ENCODE measurements around the gene LPP. TPM values are rescaled to one million over a fixed set of nuclear protein-coding genes. Genes with fewer than 3 reads are reported as not detected.

Gene LPP
- total RNA-seq, 1 donor from 2014 or later, result 210 TPM

DNA sequence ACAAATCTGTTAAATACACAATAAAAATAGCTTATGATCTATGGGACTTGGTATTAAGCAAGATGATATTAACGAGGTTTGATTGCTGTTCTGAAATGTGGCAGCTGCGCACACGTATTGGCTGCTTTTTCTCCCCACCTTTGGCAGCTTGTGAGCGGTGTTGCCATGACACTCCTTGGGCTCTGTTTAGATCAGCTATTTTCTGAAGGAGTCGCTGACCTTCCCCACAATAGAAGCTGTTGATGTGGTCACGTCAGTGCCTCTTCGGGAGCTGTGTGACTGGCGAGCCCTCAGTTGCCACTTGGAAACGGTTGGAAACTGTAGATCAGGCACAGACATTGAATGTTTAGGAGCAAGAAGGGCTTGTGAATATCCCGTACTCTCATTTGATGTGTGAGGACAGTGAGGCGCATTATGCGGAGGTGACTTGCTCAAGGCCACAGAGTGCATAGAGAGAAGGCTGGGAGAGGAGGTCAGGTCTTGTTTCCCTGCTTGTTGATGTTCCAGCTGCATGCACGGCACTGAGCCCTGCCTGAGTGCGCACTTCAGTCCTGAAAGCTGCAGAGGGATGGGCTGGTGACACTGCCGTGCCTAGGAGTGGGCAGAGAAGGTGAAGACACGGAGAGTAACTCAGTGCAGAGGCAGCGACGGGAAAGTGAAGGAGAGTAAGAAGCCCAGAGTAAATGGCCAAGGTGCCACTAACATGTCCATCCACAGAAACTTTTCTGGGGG lies 198.4 kb downstream of the LPP start:
- no peak for DNase-seq (ENCODE audit: low spot score)

GRCh38 chr3:188353426-188353825 lies 199.5 kb downstream of the LPP start:
- DNase-seq (ENCODE audit: low spot score), result no peak

DNA sequence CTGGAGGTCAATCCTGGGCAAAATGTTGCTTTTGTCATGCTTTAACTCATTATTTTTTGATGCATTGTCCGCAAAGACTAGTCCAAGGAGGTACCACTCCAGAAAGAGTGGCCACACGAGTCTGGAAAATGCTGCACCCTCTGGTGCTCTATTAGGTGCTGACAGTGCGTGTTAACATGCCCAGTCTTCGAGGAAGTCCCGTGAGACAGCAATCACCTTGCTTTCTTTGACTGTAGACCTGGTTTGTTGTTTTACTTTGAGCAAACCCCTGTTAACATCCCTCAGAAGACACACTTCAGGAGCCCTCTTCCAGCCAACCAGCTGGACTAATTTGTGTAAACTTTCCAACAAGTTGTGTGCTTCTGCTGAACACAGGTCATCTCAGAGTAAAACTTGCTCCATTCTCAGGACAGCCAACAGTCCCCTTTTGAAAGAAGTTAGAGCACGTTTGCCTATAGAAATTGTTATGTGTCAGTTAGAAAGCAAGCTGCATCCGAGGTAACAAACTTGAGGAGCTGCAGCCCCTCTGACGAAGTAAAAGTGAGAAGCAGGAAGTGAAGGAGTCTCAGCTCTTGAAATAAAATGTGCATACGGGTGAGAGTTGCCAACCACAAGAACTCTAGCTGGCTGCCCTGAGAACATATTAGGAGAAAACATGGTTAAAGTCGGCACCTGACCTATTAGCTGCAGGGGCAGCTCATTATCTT lies 205.0 kb downstream of the LPP start:
- DNase-seq (ENCODE audit: low spot score), result no peak

- DNase-seq (ENCODE audit: low spot score), result no peak
Observed at GRCh38 chr3:188360364-188360881, 206.5 kb downstream of the LPP start.

- no peak for DNase-seq (ENCODE audit: low spot score)
Observed at GRCh38 chr3:188361888-188362287, 207.9 kb downstream of the LPP start.

GRCh38 chr3:188362405-188362831 lies 208.5 kb downstream of the LPP start:
- DNase-seq (ENCODE audit: low spot score), result no peak

DNA sequence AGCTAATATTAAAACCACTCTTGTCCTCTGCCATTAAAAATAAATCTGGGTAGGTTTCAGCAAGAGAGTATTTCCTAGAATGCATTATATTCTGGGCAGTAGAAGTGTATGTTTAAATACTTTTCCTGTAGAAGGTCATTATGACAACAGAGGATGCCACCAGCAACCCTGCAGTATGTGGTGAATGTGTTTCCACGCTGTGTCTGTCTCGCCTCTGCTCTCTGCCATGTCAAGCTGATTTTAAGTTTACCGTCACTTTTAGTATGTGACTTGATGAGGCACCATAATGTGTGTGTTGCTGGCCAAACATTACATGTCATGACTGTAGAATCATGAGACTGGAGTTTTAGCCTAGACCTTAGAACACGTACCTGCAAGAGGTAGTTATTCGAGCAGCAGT lies 211.2 kb downstream of the LPP start:
- DNase-seq (ENCODE audit: low spot score), result no peak

GRCh38 chr3:188365988-188366698 lies 212.2 kb downstream of the LPP start:
- no peak for DNase-seq (ENCODE audit: low spot score)

DNA sequence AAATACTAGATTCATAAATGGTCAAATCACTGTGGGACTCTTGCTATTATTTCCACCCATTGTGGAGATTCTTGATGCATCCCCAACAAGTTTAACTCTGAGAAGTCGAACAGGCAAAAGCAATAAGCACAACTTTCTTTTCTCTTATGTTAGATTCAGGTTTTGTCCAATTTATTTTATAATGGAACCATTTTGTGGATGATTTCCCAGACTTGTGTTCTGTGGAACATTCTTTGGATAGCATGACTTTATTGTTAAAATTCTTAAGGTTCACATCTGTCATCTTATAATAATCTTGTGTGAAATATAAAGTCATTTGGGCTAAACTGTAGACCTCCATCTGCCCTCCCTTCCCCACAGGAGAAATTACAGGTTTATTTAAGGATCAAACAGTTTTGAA lies 213.7 kb downstream of the LPP start:
- no peak for DNase-seq (ENCODE audit: low spot score)

- DNase-seq (ENCODE audit: low spot score), result no peak
Observed at GRCh38 chr3:188369526-188369925, 215.6 kb downstream of the LPP start.

DNA sequence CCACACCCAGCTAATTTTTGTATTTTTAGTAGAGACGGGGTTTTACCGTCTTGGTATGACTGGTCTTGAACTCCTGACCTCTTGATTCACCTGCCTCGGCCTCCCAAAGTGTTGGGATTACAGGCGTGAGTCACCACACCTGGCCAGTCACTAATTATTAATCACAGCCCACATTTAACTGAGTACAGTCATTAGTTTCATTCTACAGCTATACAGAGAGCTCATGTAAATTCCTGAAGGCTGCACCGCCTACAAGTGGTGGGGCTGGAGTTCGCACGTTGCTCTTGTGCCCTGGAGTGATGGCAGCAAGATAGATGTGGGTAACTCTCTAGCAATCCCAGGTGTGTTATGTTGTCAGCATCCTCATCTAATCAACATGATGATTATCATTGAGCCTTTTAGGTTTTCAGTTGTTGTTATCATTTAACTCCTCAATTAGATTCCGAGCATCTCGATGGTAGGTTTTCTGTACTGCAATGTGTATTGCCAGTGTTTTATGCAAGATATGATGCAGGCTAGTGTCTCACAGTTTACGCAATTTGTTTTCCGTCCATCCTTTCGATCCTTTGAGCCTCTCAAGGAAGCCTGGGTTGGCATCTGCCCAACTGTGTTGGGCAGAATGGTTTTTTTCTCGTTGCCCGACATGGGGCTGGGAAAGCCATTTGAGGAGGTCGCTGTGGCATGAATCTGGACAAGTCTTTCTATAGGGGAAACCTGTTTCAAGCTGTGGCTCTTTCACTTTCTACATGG lies 216.3 kb downstream of the LPP start:
- DNase-seq (ENCODE audit: low spot score), result no peak

- DNase-seq (ENCODE audit: low spot score), result no peak
Observed at GRCh38 chr3:188378786-188379185, 224.8 kb downstream of the LPP start.

DNA sequence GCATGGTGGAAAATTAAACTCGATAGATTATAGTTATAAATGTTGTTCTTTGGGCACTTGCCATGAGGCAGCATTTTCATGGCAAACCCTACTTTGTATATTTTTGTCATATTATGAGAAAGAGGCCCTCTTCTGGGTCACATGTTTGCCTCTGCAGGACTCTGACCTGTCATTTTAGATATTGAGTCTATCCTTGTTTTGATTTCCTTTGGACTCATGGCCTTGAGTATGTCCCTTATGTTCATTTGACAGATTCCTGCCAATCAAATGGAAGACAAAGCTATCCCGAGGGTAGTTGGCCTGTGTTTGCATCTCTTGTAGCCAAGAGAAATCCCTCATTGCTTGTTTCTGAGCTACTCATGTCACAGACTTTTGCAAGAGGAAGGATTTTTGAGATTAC lies 226.3 kb downstream of the LPP start:
- no peak for DNase-seq (ENCODE audit: low spot score)

DNA sequence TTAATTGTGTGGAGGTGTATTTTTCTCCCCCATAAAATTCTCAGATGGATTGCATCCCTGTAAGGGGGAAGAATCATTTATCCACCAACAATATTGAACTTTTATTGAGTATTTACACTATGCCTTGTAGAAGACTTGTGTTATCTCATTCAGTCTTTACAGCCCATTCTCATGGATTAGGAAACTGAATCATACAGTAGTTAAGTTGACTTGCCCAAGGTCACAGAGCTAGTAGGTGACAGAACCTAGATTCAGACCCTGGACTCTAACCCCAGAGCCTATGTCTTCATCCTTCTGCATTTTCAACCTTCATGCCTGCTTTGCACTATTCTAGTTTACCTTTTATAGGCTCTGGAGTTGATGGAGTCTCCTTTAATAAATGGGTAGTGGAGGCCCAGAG lies 226.8 kb downstream of the LPP start:
- no peak for DNase-seq (ENCODE audit: low spot score)

GRCh38 chr3:188383748-188384147 lies 229.8 kb downstream of the LPP start:
- no peak for DNase-seq (ENCODE audit: low spot score)

GRCh38 chr3:188385295-188385694 lies 231.3 kb downstream of the LPP start:
- DNase-seq (ENCODE audit: low spot score), result no peak

DNA sequence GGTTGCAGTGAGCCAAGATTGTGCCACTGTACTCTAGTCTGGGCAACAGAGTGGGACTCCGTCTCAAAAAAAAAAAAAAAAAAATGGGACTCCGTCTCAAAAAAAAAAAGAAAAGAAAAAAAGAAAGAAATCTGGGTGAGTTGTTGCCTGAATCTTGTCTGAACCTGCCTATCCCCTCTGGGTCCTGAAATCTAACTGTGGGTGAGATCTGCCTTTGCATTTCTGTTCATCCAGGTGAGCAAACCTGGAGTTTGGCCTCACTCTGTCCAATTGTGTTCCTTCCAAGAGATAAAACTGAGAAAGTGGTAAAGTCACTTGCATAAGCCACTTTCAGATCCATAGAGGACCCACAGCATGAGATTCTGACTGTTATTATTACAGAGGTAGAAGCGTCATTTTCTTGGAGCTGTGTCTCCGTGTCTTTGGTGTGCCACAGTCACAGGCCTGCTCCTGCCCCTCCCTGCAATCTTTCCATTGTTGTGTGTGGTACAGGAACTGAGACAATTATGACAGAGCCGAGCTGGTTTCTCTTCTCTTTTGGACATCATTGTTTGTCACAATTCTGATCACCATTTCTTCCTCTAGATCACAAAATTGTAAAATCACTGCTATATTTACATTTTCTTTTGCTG lies 235.9 kb downstream of the LPP start:
- DNase-seq (ENCODE audit: low spot score), result no peak

- no peak for DNase-seq (ENCODE audit: low spot score)
Observed at GRCh38 chr3:188390343-188390718, 236.4 kb downstream of the LPP start.

DNA sequence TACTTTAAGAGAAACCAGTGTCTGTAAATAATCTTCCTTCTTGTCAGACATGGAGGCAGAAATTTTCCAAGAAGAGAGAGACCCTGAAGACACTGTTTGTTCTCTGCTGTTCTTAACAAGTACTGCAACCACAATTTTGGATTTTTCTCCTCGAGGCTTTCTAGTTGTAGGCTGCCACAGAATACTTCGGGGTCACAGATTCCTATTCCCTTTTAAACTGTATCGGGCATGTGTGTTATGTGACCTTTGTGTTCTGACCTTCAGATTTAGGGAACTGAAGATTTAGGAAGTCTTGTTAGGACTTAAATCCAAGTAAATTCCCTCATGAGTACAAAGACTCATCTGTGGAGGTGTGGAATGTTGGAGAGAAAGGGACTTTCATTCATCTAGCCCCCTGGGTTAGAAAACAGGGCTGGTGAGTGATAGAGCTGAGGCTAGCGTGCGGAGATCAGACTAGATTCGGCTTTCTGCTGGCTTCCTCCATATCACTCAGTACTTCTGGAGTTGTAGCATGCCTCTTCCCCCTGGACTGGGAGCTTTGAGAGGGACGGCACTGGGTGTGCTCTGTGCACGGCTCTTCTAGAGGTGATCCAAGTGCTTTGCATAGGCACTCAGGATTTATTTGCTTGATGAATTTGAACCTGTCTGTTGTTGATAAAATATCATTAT lies 237.0 kb downstream of the LPP start:
- no peak for DNase-seq (ENCODE audit: low spot score)

GRCh38 chr3:188391592-188391991 lies 237.6 kb downstream of the LPP start:
- no peak for DNase-seq (ENCODE audit: low spot score)
